ENCODE results near the gene ABHD17C.

ABHD17C gene

DNA sequence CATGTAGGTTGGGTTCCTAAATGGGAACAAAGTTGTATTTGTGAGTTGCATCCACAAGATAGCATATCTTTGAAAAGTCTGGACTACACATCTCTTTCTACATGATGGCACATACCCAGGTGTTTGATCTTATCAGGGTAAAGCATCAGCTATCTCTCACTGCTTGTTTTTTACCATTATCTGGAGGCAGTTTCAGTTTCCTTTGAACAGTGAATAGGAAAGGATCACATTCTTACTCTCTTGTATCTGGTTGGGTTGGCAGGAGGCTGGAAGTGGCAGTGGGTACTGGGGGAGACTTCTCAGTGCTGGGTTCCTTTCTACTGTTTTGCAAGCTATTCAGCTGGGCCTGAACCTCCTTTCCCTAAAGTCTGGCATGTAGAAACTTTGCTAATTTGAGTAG is 88.2 kb downstream of the ABHD17C start:
- in situ Hi-C loops (cut with MboI; ENCODE audit: low pct_unique_long_range_greater_than_20kb, low sequenced_read_pairs, unreplicated experiment), result no loop called here
- TF ChIP-seq, protein P1, sequence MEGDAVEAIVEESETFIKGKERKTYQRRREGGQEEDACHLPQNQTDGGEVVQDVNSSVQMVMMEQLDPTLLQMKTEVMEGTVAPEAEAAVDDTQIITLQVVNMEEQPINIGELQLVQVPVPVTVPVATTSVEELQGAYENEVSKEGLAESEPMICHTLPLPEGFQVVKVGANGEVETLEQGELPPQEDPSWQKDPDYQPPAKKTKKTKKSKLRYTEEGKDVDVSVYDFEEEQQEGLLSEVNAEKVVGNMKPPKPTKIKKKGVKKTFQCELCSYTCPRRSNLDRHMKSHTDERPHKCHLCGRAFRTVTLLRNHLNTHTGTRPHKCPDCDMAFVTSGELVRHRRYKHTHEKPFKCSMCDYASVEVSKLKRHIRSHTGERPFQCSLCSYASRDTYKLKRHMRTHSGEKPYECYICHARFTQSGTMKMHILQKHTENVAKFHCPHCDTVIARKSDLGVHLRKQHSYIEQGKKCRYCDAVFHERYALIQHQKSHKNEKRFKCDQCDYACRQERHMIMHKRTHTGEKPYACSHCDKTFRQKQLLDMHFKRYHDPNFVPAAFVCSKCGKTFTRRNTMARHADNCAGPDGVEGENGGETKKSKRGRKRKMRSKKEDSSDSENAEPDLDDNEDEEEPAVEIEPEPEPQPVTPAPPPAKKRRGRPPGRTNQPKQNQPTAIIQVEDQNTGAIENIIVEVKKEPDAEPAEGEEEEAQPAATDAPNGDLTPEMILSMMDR (IDR thresholded peaks at IDR 0.05; ENCODE audit: extremely low read depth, insufficient read depth, missing control alignments), result no peak
- DNase-seq (ENCODE audit: low spot score), result no peak

- in situ Hi-C loops (cut with MboI; ENCODE audit: low pct_unique_long_range_greater_than_20kb, low sequenced_read_pairs, unreplicated experiment), result no loop called here
- DNase-seq (ENCODE audit: low spot score), result no peak
- TF ChIP-seq, protein P1 (IDR thresholded peaks at IDR 0.05; ENCODE audit: extremely low read depth, insufficient read depth, missing control alignments), result no peak
These were observed 90.2 kb downstream of the ABHD17C start for GRCh38 chr15:80785335-80785734.

GRCh38 chr15:80785811-80786354 is 90.8 kb downstream of the ABHD17C start:
- in situ Hi-C loops (cut with MboI; ENCODE audit: low pct_unique_long_range_greater_than_20kb, low sequenced_read_pairs, unreplicated experiment), result no loop called here
- TF ChIP-seq, protein P1 (IDR thresholded peaks at IDR 0.05; ENCODE audit: extremely low read depth, insufficient read depth, missing control alignments), result no peak
- DNase-seq (ENCODE audit: low spot score), result no peak

DNA sequence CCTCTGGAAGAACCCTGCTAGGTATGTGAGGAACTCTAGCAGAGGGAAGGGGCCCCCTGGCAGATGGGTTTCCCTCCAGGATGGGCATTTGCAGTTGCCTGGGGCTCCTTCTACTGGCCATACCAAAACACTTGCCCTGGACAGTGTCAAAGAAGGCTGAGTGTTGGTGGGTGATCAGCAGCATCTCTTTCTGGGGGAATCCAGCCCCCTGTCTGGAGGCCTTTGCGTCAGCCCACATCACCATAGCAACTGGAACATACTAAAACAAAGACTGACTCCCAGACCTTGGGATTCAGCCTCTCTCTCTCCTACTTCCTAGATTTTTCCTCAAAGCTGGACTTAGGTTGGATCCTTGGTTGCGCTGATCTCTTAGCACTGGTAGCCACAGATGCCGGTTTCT is 92.2 kb downstream of the ABHD17C start:
- no peak for DNase-seq (ENCODE audit: low spot score)
- in situ Hi-C loops (cut with MboI; ENCODE audit: low pct_unique_long_range_greater_than_20kb, low sequenced_read_pairs, unreplicated experiment), result no loop called here
- TF ChIP-seq, protein P1 (IDR thresholded peaks at IDR 0.05; ENCODE audit: extremely low read depth, insufficient read depth, missing control alignments), result no peak

GRCh38 chr15:80788536-80788935 is 93.4 kb downstream of the ABHD17C start:
- TF ChIP-seq, protein P1 (IDR thresholded peaks at IDR 0.05; ENCODE audit: extremely low read depth, insufficient read depth, missing control alignments), result no peak
- no peak for DNase-seq (ENCODE audit: low spot score)
- in situ Hi-C loops (cut with MboI; ENCODE audit: low pct_unique_long_range_greater_than_20kb, low sequenced_read_pairs, unreplicated experiment), result no loop called here

DNA sequence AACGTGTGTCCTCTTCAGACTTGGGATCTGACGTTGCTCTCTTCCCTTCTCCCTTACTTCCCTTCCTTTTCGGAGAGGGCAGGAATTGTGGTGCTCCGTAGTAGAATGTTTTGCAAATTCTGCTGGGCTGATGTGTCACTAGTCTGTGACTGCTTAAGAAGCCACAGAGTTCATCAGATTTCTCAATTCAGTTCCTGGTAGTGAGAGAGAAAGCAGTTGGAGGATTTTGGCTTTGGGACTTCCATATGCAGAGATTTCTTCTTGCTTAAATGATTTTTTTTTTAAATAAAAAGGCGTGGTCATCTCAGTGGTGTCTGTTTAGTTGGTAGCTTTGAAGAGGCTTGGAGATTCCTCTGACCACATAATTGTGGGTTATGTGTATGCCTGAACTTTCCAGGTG is 94.2 kb downstream of the ABHD17C start:
- TF ChIP-seq, protein P1 (IDR thresholded peaks at IDR 0.05; ENCODE audit: extremely low read depth, insufficient read depth, missing control alignments), result no peak
- in situ Hi-C loops (cut with MboI; ENCODE audit: low pct_unique_long_range_greater_than_20kb, low sequenced_read_pairs, unreplicated experiment), result no loop called here
- DNase-seq (ENCODE audit: low spot score), result no peak

GRCh38 chr15:80789796-80790195 is 94.7 kb downstream of the ABHD17C start:
- TF ChIP-seq, protein P1 (IDR thresholded peaks at IDR 0.05; ENCODE audit: extremely low read depth, insufficient read depth, missing control alignments), result no peak
- DNase-seq (ENCODE audit: low spot score), result no peak
- in situ Hi-C loops (cut with MboI; ENCODE audit: low pct_unique_long_range_greater_than_20kb, low sequenced_read_pairs, unreplicated experiment), result no loop called here
